Ishikawa (cell line): Measurements from ENCODE around the gene SLC16A7.

Source experiments
- CEBPB ChIP-seq: IDR thresholded peaks from 2 replicates; pipeline ENCODE4 v1.6.1; 2012
- CREB1 ChIP-seq: IDR thresholded peaks from 2 replicates; pipeline ENCODE4 v1.6.1; 2012; ENCODE audit warnings: low read depth
- EGR1 ChIP-seq: IDR thresholded peaks from 2 replicates; pipeline ENCODE4 v1.6.1; 2012
- EP300 ChIP-seq: IDR thresholded peaks from 2 replicates; pipeline ENCODE4 v1.6.1; 2012; ENCODE audit warnings: borderline replicate concordance
- RAD21 ChIP-seq: IDR thresholded peaks from 2 replicates; pipeline ENCODE4 v1.6.1; 2012; ENCODE audit warnings: low read depth
- TAF1 ChIP-seq: IDR thresholded peaks from 2 replicates; pipeline ENCODE4 v1.6.1; 2012; ENCODE audit warnings: low read depth, mild to moderate bottlenecking
- YY1 ChIP-seq: IDR thresholded peaks from 2 replicates; pipeline ENCODE4 v1.6.1; 2012; ENCODE audit warnings: low read depth
- ZBTB7A ChIP-seq: IDR thresholded peaks from 2 replicates; pipeline ENCODE4 v1.6.1; 2012; ENCODE audit warnings: low read depth
- TF ChIP-seq, protein P1 (sequence below): IDR thresholded peaks from 2 replicates; pipeline ENCODE4 v1.6.1; 2012; ENCODE audit warnings: low read depth, mild to moderate bottlenecking

DNA sequence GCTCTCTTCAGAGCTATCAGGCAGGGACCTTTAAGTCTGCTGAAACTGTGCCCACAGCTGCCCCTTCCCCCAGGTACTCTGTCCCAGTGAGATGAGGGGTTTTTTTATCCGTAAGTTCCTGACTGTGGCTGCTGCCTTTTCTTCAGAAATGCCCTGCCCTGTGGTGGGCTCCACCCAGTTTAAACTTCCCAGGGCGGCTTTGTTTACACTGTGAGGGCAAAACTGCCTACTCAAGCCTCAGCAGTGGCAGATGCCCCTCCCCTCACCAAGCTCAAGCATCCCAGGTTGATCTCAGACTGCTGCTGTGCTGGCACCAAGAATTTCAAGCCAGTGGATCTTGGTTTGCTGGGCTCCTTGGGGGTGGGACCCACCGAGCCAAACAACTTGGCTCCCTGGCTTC is 46.9 kb upstream of the SLC16A7 start:
- TF ChIP-seq CEBPB (no peak), CREB1 (no peak), EP300 (no peak), ZBTB7A (no peak), YY1 (no peak), RAD21 (no peak), EGR1 (no peak), TAF1 (no peak)
- TF ChIP-seq, protein P1, sequence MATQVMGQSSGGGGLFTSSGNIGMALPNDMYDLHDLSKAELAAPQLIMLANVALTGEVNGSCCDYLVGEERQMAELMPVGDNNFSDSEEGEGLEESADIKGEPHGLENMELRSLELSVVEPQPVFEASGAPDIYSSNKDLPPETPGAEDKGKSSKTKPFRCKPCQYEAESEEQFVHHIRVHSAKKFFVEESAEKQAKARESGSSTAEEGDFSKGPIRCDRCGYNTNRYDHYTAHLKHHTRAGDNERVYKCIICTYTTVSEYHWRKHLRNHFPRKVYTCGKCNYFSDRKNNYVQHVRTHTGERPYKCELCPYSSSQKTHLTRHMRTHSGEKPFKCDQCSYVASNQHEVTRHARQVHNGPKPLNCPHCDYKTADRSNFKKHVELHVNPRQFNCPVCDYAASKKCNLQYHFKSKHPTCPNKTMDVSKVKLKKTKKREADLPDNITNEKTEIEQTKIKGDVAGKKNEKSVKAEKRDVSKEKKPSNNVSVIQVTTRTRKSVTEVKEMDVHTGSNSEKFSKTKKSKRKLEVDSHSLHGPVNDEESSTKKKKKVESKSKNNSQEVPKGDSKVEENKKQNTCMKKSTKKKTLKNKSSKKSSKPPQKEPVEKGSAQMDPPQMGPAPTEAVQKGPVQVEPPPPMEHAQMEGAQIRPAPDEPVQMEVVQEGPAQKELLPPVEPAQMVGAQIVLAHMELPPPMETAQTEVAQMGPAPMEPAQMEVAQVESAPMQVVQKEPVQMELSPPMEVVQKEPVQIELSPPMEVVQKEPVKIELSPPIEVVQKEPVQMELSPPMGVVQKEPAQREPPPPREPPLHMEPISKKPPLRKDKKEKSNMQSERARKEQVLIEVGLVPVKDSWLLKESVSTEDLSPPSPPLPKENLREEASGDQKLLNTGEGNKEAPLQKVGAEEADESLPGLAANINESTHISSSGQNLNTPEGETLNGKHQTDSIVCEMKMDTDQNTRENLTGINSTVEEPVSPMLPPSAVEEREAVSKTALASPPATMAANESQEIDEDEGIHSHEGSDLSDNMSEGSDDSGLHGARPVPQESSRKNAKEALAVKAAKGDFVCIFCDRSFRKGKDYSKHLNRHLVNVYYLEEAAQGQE, result no peak
